ENCODE measurements around the gene KIF26B. TPM values are rescaled to one million over a fixed set of nuclear protein-coding genes. Genes with fewer than 3 reads are reported as not detected.

Gene KIF26B
- total RNA-seq, 1 donor from 2014 or later: 8.8 TPM

- no peaks in the 10 kb centered on the region for H3K9me3 Mint-ChIP-seq (ENCODE audit: unreplicated experiment)
- H3K27ac Mint-ChIP-seq (ENCODE audit: unreplicated experiment): no peak overlapping the region
- no peak overlapping the region for H3K4me3 Mint-ChIP-seq (ENCODE audit: unreplicated experiment)
- TF ChIP-seq, protein P1, sequence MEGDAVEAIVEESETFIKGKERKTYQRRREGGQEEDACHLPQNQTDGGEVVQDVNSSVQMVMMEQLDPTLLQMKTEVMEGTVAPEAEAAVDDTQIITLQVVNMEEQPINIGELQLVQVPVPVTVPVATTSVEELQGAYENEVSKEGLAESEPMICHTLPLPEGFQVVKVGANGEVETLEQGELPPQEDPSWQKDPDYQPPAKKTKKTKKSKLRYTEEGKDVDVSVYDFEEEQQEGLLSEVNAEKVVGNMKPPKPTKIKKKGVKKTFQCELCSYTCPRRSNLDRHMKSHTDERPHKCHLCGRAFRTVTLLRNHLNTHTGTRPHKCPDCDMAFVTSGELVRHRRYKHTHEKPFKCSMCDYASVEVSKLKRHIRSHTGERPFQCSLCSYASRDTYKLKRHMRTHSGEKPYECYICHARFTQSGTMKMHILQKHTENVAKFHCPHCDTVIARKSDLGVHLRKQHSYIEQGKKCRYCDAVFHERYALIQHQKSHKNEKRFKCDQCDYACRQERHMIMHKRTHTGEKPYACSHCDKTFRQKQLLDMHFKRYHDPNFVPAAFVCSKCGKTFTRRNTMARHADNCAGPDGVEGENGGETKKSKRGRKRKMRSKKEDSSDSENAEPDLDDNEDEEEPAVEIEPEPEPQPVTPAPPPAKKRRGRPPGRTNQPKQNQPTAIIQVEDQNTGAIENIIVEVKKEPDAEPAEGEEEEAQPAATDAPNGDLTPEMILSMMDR (IDR thresholded peaks at IDR 0.05): no peak
- H3K27me3 Mint-ChIP-seq (ENCODE audit: unreplicated experiment): no peaks in the 10 kb centered on the region
- no peak for DNase-seq (ENCODE audit: extremely low spot score, unreplicated experiment)
- H3K4me1 Mint-ChIP-seq (ENCODE audit: unreplicated experiment): peaks cover 6% of the 10 kb centered on the region
- no peaks in the 10 kb centered on the region for H3K36me3 Mint-ChIP-seq (ENCODE audit: unreplicated experiment)
These were observed 38.0 kb upstream of the KIF26B start for GRCh38 chr1:245116751-245117150.

- H3K27ac Mint-ChIP-seq (ENCODE audit: unreplicated experiment): no peak overlapping the region
These were observed 36.7 kb upstream of the KIF26B start for GRCh38 chr1:245118066-245118465.

GRCh38 chr1:245118806-245119205 is 36.0 kb upstream of the KIF26B start:
- no peak overlapping the region for H3K27ac Mint-ChIP-seq (ENCODE audit: unreplicated experiment)
- no peaks in the 10 kb centered on the region for H3K36me3 Mint-ChIP-seq (ENCODE audit: unreplicated experiment)
- peaks cover 6% of the 10 kb centered on the region for H3K4me1 Mint-ChIP-seq (ENCODE audit: unreplicated experiment)
- DNase-seq (ENCODE audit: extremely low spot score, unreplicated experiment): no peak
- H3K4me3 Mint-ChIP-seq (ENCODE audit: unreplicated experiment): no peak overlapping the region
- TF ChIP-seq, protein P1 (IDR thresholded peaks at IDR 0.05): no peak
- no peaks in the 10 kb centered on the region for H3K9me3 Mint-ChIP-seq (ENCODE audit: unreplicated experiment)
- H3K27me3 Mint-ChIP-seq (ENCODE audit: unreplicated experiment): no peaks in the 10 kb centered on the region

More at GRCh38 chr1:245118066-245118465, 36.7 kb upstream of the KIF26B start:
- Mint-ChIP-seq H3K27me3 (ENCODE audit: unreplicated experiment) (no peaks in the 10 kb centered on the region), H3K4me1 (ENCODE audit: unreplicated experiment) (peaks cover 6% of the 10 kb centered on the region), H3K9me3 (ENCODE audit: unreplicated experiment) (no peaks in the 10 kb centered on the region), H3K4me3 (ENCODE audit: unreplicated experiment) (no peak overlapping the region), H3K36me3 (ENCODE audit: unreplicated experiment) (no peaks in the 10 kb centered on the region)
- TF ChIP-seq, protein P1 (IDR thresholded peaks at IDR 0.05): no peak
- no peak for DNase-seq (ENCODE audit: extremely low spot score, unreplicated experiment)

DNA sequence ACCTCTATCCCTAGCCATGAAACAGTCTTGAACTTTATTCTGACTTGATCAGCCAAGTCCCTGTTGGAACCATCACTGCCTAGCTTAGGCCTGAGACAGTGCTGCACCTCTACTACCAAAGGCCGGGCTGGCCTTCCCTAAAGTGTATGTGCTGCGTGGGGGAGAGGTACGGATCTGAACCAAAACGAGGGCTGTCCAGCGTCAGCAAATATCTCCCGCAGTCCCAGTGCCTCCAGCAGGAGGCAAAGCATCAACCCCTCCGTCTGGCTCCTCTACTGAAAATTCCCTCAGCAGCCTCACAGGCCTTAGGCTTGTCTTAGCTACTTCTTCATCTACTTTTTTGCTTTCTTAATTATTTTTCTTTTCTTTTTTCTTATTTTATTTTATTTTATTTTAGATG is 33.3 kb upstream of the KIF26B start:
- no peaks in the 10 kb centered on the region for H3K27me3 Mint-ChIP-seq (ENCODE audit: unreplicated experiment)
- H3K27ac Mint-ChIP-seq (ENCODE audit: unreplicated experiment): no peak overlapping the region
- H3K9me3 Mint-ChIP-seq (ENCODE audit: unreplicated experiment): no peaks in the 10 kb centered on the region
- no peak for DNase-seq (ENCODE audit: extremely low spot score, unreplicated experiment)
- peaks cover 6% of the 10 kb centered on the region for H3K4me1 Mint-ChIP-seq (ENCODE audit: unreplicated experiment)
- peaks cover 3% of the 10 kb centered on the region for H3K36me3 Mint-ChIP-seq (ENCODE audit: unreplicated experiment)
- TF ChIP-seq, protein P1 (IDR thresholded peaks at IDR 0.05): no peak
- H3K4me3 Mint-ChIP-seq (ENCODE audit: unreplicated experiment): no peak overlapping the region

GRCh38 chr1:245124241-245124640 is 30.5 kb upstream of the KIF26B start:
- Mint-ChIP-seq H3K27me3 (ENCODE audit: unreplicated experiment) (peaks cover 6% of the 10 kb centered on the region), H3K4me3 (ENCODE audit: unreplicated experiment) (no peak overlapping the region), H3K9me3 (ENCODE audit: unreplicated experiment) (no peaks in the 10 kb centered on the region), H3K27ac (ENCODE audit: unreplicated experiment) (no peak overlapping the region), H3K36me3 (ENCODE audit: unreplicated experiment) (peaks cover 3% of the 10 kb centered on the region), H3K4me1 (ENCODE audit: unreplicated experiment) (no peaks in the 10 kb centered on the region)
- TF ChIP-seq, protein P1 (IDR thresholded peaks at IDR 0.05): no peak
- DNase-seq (ENCODE audit: extremely low spot score, unreplicated experiment): no peak

All from osteocyte (in vitro differentiated cells).